ENCODE data around the gene RPL36A.

GRCh38 chrX:101411984-101412383 is 21.2 kb downstream of the RPL36A start:
- no peak for TF ChIP-seq POLR2A (IDR thresholded peaks at IDR 0.05; ENCODE audit: extremely low read depth, insufficient read length)
- TF ChIP-seq CTCF (IDR thresholded peaks at IDR 0.05; ENCODE audit: low read depth, low read length) = no peak
- TF ChIP-seq, protein P1, sequence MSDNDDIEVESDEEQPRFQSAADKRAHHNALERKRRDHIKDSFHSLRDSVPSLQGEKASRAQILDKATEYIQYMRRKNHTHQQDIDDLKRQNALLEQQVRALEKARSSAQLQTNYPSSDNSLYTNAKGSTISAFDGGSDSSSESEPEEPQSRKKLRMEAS (IDR thresholded peaks at IDR 0.05; ENCODE audit: low read depth, low read length) = no peak

Data from NB4 (cell line).